HT-29 (cell line): Measurements from ENCODE around the gene COL23A1. TPM values are rescaled to one million over a fixed set of nuclear protein-coding genes. Genes with fewer than 3 reads are reported as not detected.

Experiments
- DNase-seq: peaks from one replicate; pipeline ENCODE4 v3.0.0-alpha.2; 2015; ENCODE audit warnings: low spot score
- total RNA-seq: library from RNA; depleted of rRNA; stranded (reverse); fragments of >200 nt; shearing (Covaris generic); gene quantifications from 2 replicates; pipeline ENCODE4 v1.2.3, GENCODE V29; 2014

COL23A1 gene
- total RNA-seq, 1 experiment from 2014 or later, result not detected

DNA sequence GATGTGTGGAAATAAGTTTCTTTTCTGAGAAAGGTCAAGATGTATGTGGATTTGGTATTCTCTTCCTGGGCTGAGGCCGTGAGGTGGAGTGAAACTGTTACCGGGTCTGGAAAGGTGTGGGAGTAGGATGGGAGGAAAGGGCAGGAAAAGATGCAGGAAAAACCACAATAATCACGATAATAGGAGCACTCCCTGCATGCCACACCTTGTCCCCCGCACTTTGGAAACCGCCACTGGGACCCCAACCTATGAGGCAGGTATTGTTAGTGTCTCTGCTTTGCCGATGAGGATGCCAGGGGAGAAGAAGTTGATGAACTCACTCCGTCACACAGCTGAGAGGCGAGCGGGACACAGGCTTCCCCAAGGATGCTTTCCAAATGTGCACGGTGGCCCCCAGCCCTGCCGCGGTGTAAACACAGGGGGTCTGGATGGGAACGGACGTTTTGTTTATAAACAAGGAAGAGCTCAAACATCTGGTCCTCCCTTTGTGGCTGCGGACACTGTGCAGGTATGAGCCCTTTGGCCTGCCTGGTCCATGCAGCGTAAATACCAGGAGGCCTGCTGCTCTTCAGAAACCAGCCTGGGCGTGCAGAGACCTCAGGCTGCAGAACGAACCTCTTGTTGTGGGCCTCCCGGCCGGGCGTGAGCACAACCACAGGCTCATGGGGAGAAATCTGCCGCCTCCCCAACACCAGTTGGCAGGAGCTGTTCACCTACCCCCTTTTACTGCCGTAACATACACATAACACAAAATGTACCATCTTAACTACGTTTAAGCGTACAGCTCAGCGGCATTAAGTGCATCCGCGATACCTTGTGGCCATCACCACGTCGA is 126.7 kb downstream of the COL23A1 start:
- no peak for DNase-seq

DNA sequence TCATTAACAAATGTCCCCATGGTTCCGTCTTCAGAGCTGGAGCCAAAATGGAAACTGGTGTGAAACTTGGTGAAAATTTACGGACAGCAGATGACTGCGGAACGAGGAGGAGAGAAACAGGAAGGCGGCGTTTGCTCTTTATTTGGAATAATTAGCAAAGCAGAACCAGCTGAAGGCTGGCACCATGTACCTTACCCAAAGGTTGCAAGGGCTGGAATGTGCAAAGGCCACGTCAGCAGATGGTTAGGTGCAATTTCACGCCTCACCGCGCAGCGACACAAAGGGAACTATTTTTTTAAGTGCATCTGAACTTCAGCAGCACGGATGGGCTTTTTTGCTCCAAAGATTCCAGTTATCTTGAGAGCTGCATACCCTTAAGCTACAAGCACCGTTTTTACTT is 127.4 kb downstream of the COL23A1 start:
- no peak for DNase-seq

DNA sequence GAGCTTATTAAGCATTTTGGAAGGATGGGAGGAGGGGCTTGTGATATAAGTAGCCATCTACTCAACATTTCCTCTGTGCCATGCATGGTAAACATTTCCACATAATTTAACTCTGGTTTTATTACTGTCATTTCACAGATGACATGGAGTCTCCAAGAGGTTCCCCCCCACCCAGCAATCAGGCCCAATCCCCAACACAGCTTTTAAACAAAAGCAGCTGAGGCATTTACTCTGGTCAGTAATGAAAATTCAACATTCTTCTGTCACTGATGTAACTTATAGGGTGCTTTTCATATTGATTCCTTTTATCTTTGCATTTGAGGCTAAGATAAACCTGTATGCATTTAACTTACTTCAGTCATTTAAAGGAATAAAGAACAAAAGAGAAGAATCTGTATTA is 128.1 kb downstream of the COL23A1 start:
- no peak for DNase-seq

DNA sequence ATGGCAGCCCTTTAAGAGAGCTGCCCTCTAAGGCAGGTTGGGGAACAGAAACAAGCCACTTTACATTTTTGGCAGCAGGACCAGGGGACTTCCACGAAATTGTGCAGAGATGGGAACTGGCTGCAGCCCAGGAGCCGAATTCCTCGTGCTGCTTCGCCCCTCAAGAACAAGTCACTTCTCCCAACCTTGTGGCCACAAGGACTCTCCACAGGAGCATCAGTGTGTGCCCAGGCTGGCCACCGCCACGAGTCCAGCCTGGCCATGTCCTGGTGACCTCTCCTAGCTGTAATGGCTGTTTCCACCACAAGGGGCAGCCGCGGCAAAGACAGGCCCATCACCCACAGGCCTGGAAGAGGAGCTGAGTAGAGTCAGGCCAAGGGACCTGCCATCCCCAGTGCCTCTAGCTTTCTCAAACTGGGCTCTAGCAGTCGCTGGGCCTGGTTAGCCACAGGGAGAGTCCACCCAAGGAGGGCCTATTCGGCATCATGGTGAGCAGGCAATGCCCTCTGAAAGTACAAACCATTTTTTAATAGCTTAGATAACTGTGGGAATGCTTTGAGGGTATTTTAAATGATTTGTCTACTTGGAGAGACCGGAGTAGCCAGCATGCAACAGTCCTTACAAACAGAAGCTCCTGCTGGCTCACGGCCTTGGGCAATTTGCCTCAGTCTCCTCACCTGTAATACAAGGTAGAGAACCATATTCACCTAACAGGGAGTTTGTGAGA is 129.0 kb downstream of the COL23A1 start:
- DNase-seq, result peak; percentile 81

DNA sequence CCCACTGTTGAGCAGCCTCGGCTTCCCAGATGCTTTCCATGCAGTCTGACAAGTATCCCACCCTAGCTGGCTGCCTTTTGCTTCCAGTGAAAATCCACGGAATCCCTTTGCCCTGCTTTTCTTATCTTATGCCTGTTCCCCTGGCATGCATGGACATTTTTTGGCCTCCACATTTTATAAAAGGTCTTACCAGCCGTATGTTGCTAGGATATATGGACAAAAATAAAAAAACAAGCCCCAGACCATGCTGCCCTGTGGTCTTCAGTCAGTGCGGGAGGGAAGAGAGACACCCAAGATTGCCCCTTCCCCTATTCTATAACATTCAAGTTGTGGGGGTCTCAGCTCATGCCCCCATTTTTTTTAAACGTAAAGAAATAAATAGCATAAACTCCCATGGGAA is 129.6 kb downstream of the COL23A1 start:
- DNase-seq, result no peak

DNA sequence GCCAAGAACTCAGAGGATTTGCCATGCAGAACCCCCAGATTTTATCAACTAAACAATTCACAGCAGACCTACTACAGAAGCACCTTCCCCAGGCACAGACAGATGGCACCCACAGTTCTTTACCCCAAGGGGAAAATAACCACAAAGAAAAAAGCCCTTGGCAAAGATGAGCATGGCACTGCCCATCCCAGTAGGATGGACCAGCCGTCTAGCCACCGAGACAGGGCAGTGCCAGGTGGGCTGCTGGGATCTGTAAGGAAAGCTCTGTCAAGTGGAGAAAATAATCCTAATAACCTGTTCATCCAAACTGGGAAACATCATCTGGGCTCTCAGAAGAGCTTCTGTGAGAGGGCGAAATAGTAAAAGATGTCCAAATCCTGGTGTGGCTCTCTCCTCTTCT is 130.0 kb downstream of the COL23A1 start:
- no peak for DNase-seq

DNA sequence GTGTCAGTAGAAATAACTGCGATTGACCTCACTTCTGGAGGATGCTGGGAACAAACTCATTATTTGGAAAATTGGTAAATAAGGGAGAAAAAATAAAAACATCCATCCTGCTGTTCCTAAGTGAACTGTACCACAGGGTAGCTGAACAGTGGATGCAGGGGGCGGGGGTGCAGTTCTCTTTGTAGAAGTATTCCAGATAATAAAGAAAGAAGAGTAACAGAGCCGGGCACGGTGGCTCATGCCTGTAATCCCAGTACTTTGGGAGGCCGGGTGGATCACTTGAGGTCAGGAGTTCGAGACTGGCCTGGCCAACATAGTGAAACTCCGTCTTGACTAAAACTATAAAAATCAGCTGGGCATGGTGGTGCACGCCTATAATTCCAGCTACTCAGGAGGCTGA is 132.1 kb downstream of the COL23A1 start:
- DNase-seq, result no peak

DNA sequence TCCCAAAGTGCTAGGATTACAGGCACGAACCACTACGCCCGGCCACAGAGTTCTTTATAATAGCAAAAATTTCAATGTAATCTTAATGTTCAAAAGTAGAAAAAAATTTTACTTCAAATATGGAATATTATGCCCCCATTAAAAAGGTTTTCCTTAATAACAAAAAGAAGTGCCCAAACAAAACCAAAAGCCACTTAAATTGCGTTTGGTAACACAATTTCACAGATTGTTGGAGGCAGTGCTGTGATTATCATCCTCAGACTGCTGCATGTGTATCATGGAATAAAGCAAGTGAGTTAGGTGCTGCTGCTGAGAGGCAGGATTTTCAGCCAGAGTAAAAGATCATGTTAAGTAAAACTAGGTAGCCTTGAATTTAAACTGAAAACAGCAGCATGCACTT is 132.7 kb downstream of the COL23A1 start:
- DNase-seq, result no peak

DNA sequence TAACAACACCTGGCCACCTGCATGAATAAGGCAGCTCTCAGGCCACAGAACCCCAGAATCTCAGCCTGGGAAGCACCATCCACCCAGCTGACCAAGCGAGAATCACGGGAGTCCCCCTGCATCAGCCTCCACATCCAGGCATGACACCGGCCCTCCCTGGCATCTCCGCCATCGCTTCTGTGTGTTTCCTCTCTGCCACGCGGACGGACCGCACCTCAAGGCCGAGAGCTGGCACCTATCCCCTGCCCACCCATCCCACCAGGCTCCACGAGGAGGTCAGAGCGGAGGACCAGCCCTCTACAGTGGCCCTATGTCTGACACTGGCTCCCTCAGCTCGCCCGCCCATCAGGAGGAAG is 134.7 kb downstream of the COL23A1 start:
- DNase-seq, result no peak

DNA sequence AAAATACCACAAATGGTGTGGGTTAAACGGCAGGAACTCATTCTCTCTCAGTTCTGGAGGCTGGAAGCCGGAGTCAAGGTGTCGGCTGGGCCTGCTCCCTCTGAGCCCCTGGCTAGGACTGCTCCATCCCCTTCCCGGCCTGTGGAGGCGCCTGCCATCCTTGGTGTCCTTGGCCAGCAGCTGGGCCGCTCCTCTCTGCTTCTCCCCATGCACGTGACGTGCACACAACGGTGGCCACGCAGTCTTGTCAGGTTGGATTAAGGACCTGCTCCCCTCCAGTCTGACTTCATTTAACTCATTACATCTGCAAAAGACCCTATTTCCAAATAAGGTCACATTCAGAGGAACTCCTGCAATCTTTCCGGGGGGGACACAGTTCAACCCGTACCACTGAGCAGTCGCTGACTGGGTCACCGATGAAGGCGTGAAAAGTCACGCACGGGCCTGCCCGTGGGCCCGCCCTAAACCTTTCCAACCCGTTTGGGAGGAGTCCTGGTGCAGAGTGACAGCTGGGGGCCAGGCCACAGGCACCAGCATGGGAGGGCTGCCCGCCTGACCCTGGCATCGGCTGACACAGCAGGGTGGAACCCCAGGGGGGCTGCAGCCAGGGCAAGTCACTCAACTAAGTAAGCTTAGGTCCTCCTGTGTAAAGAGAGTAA is 135.2 kb downstream of the COL23A1 start:
- no peak for DNase-seq

DNA sequence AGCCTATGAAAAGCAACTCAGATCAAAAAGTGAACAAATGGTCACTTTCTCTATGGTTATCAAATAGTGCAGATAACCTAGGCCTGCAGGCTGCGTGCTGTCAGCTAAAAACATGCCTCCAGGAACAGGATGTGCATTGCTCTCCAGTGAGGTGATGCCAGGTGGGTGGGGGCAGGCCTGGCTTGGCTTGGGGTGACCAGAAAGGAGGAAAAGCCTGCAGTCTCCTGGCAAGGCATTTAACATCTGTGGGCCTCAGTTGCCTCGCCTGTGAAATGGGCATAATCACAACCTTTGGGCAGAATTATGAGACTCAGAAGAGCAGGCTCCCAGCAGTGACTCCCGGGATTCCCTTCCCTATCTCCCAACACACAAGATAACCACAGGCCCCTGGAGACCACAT is 135.9 kb downstream of the COL23A1 start:
- no peak for DNase-seq

DNA sequence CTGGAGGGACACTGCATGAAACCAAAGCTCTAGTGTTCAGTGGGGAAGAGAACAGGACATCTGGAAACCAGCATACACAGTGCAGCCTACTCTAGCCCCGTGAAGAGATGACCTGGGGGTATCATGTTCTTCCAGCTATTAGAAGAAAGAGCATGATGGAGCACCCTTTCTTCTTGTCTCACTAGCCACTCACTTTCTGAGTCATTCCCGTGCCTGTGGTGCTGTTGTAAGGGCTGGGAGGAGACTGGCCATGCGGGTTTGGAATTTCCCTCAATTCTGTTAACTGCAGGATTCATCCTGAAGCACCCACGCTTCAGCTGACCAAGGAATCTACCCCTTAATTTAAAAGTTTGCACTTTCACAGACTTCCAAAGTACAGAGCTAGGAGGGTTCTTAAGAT is 137.0 kb downstream of the COL23A1 start:
- DNase-seq, result no peak

DNA sequence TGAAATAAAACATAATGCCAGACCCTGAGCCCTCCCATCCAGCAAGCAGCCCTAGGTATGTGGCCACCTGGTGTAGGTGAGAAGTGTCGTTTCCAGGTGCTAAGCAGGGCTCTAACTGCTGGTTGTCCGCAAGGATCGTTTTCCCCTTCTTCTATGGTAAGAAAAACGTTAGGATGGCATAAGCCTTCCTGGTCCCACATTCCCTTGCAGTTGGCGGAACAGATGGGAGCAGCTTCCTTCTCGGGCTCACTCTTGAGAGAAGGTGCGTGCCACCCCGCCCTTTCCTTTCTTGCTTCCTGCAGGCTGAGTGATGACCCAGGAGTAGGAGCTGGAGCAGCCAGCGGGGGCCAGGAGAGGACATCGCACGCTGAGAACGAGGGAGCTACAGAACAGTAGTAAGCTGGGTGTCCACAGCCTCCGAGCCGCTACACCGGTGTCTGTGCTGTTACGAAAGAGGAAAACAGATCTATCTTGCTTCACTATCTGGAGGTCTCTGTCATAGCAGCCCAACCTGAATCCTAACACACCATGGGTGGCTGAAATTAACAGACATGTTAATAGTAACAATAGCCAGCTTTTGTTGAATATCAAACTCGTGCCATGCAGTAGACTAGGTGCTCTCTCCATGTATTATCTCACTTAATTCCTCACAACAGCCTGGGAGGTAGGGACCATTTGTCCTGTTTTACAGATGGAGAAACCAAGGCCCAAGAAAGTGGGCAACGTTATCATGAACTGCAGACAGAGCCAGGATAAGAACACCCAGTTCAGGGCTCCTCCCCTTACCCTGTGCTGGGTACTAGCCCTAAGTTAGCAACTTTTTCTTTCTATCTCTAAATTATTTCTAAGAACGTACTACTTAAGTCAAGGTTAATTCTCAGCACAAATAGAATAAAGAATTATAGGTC is 139.8 kb downstream of the COL23A1 start:
- no peak for DNase-seq

DNA sequence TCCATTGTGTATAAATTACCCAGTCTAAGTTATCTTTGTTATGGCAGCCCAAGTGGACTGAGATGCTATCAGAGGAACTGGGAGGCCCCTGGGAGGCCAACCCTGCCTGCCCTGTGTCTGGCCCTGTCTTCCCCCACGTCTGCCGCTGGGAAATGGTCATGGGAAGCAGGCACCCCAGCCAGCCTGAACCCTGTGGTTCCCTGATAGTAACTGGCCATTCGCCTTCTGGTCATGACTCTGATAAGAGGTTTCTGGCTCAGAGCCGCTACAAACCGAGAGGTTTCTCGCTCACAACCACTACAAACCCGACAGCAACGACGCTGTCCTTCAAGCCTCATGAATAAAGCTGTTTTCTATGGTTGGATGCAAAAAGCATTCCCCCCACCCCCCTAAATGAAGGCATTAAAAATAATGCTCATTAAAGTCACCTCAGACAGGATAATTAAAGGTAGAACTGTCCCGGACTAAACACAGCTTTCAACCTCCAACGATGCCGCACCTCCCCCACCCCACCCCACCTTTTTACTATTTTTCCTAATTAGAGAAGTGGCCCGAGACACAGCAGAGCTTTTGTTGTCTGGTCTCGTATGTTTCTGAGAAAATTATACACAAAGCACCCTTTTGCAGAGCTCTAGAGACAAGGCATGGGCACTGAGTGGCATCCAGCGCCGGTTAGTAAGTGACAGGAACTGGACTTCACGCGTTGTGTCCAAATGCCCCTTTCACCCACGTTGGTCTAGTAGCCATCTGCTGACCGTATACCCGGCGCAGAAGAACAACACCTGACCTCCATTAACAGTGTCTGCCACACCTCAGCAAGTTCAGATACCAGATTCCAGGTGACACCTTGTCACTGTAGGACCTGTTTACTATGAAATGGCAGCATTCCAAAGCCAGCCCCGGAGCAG is 140.8 kb downstream of the COL23A1 start:
- no peak for DNase-seq

DNA sequence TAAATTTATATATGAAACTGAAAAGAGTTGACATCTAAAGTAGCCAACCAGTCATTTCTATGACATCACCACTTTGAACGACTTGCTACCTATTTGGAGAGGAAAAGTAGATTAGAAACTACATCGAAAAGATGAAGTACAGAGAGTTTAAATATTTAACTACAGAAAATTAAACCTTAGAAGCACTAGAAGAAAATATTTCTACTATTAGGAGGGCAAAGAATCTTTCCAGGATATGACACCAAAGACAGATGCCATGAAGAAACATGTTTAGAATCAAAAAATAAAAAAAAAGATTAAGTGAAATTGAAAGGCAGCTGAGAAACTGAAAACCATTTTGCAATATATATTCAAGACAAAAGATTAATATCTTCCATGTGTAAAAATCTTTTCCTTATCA is 144.7 kb downstream of the COL23A1 start:
- no peak for DNase-seq

DNA sequence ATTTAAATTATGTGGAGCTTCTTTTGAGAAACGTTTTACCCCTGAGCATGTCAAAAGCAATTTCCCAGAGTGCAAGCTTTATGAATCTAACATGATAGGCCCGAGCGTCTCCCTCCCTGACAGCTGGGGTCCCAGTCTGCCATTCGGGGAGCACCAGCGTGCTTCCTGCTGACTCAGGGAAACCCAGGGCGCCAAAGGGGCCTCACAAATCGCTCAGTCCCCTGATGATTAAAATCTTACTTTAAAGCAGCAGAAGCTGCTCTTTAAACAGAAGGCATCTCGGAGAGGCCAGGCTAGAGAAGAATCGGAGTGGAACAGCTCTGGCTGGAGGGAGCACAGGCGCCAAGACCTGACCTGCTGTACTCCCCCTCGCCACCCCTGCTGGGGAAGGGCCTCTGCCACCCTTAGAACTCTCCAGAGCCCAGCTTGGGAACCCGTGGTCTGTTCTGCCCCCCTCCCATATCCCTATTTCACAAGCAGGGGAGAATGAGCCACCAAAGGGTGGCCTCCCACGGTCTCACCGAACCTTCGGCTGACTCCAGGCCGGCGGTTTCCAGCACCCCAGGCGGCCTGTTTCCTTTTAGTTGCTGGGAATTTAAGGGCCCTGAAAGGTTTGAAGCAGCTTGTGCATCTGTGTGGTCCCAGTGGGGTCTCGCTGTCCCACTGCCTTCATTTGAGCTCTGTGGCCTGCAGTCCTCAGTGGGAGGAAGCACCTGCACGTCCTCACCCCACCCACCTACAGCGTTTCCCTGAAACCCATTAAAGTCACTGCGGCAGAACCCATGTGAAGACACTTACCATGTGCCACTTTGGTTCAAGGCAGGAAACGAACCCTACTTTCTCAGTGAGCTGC is 147.6 kb downstream of the COL23A1 start:
- DNase-seq, result no peak

DNA sequence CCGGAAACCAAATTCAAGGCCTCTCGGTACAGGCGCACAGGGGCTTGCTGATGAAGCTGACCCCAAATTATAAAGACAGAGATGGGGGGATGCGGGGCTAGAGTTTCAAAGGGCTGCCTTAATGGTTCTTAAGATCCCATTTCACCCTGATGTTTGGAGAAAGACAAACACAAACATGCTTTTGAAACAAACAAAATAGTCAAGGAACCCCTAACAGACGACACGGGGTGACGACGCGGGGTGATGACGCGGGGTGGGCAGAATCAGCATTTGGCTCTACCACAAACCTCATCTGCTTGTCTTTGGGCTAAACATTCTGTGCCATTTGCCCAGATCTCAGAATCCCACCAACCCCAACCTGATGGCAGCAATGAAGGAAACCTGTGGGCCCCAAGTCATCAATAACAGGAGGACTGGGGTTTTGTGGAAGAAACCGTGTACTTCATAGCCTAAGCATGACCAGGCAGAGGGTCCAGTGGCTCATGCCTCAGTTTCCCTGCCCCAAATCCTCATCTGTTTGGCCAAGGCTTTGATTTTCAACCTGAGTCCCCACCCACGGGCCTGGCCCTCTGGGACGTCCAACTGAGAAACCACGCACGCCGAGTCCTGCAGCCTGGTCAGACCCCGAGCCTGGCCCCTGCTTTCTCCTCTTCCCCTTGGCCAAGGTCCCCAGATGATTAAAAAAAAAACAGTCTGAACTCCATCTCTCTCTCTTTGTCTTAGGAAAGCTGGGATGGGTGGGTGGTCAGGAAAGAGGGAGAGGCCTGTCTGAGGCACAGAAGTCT is 148.5 kb downstream of the COL23A1 start:
- DNase-seq, result no peak

DNA sequence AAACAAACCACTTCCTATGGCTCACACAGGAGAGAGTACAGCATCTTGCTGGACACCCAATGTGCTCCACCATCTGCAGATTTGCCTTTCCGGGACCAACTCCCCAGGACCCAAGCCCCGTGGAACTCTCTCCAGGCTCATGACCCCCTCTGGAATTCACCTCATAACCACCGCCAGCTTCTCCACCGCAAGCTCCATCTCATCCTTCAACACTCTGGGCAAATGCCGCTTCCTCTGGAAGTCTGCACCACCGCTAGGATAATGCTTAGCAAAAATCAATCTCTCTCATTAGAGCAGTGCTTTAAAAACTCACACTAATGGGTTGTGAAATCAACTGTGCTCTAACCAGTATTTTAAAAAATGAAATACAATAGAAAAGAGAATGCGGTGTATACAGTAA is 150.0 kb downstream of the COL23A1 start:
- no peak for DNase-seq
